Common myeloid progenitor, CD34-positive (primary cell): Measurements from ENCODE around the gene EHD4.

Experiments
- CTCF ChIA-PET: fragments of 350-600 bp; sonication (Branson Sonifier 250); formaldehyde crosslinking; loops from one replicate; lab custom pipeline; 2021; ENCODE audit warnings: antibody characterized with exemption; lab: Charles Lee
- POLR2A ChIA-PET: fragments of 350-600 bp; sonication (Branson Sonifier 250); formaldehyde crosslinking; loops from one replicate; lab custom pipeline; 2021; ENCODE audit warnings: antibody characterized with exemption; lab: Charles Lee
- DNase-seq, 3 donors: peaks; one replicate each; pipeline versions ENCODE4 v3.0.0 to v3.0.0-alpha.2; 2013
- H3K27ac ChIP-seq, 2 experiments: 1 replicate in 1 of 2; 2 replicates in 1 of 2; pipeline ENCODE4 v1.7.0; 2013; ENCODE audit warnings: inconsistent platforms in 2 of 2, low read length in 2 of 2, mild to moderate bottlenecking in 2 of 2, low read depth in 1 of 2, moderate library complexity in 1 of 2; ENCODE audit not compliant: severe bottlenecking in 2 of 2, insufficient read depth in 1 of 2, poor library complexity in 1 of 2
- H3K27me3 ChIP-seq, 5 experiments: replicated peaks in 2 of 5; 1 replicate in 3 of 5; 2 replicates in 2 of 5; pipeline versions ENCODE4 v1.6.1 to v1.7.0; 2013; ENCODE audit warnings: low read length in 4 of 5, mild to moderate bottlenecking in 2 of 5, moderate library complexity in 2 of 5, inconsistent platforms in 1 of 5; ENCODE audit not compliant: insufficient read depth in 5 of 5, control insufficient read depth in 4 of 5
- H3K36me3 ChIP-seq, 4 experiments: 1 replicate in 2 of 4; 2 replicates in 2 of 4; pipeline versions ENCODE4 v1.6.1 to v1.7.0; 2013; ENCODE audit warnings: low read length in 3 of 4, control low read depth in 1 of 4, mild to moderate bottlenecking in 1 of 4; ENCODE audit not compliant: control insufficient read depth in 4 of 4, insufficient read depth in 4 of 4
- H3K4me1 ChIP-seq, 4 experiments: 1 replicate in 3 of 4; 2 replicates in 1 of 4; pipeline versions ENCODE4 v1.6.1 to v1.7.1; 2013; ENCODE audit warnings: low read length in 3 of 4, mild to moderate bottlenecking in 3 of 4, control low read depth in 1 of 4, inconsistent platforms in 1 of 4, moderate library complexity in 1 of 4; ENCODE audit not compliant: control insufficient read depth in 4 of 4, insufficient read depth in 4 of 4; ENCODE audit errors: control extremely low read depth in 1 of 4
- H3K4me3 ChIP-seq, 7 experiments: 1 replicate in 4 of 7; 2 replicates in 3 of 7; pipeline versions ENCODE4 v1.5.1 to v1.7.0; 2013; ENCODE audit warnings: mild to moderate bottlenecking in 7 of 7, low read length in 6 of 7, moderate library complexity in 6 of 7, inconsistent platforms in 2 of 7, low read depth in 2 of 7, control low read depth in 1 of 7; ENCODE audit not compliant: insufficient read depth in 4 of 7, control insufficient read depth in 1 of 7; ENCODE audit errors: extremely low read depth in 1 of 7
- H3K9me3 ChIP-seq, 5 experiments: 1 replicate in 4 of 5; 2 replicates in 1 of 5; pipeline versions ENCODE4 v1.6.1 to v1.7.1; 2013; ENCODE audit warnings: low read length in 4 of 5, mild to moderate bottlenecking in 2 of 5, inconsistent platforms in 1 of 5, low read depth in 1 of 5, moderate library complexity in 1 of 5; ENCODE audit not compliant: control insufficient read depth in 4 of 5, insufficient read depth in 2 of 5; ENCODE audit errors: control extremely low read depth in 1 of 5
- WGBS: methylation state at CpG from one replicate; pipeline ENCODE4 v1.1.5; 2013; ENCODE audit not compliant: insufficient coverage; 5-methylcytosine and 5-hydroxymethylcytosine counted together

The EHD4 gene

GRCh38 chr15:41849861-41850260 lies 122.5 kb downstream of the EHD4 start:
- ChIA-PET POLR2A (no interaction called here), CTCF (interaction anchor here (1.3 to 2.7 kb wide), 2 partner anchors 11 to 55 kb away, joined by 3 to 11 read pairs; partner anchors contain the start of gene PLA2G4B)
- 80% methylated on average over 8 of the region's 8 CpGs for WGBS
- Histone ChIP-seq H3K4me3 (no peak overlapping the region), H3K27ac (no peak overlapping the region), H3K36me3 (peaks cover 0 to 31% (median 16%) of the 10 kb centered on the region in 4 experiments), H3K27me3 (peaks cover 0 to 9% (median 0%) of the 10 kb centered on the region in 5 experiments), H3K4me1 (no peaks in the 10 kb centered on the region), H3K9me3 (no peaks in the 10 kb centered on the region)
- no peak for DNase-seq

- no peak overlapping the region for H3K27ac ChIP-seq
- peaks cover 0 to 36% (median 16%) of the 10 kb centered on the region in 4 experiments for H3K36me3 ChIP-seq
- no peaks in the 10 kb centered on the region for H3K9me3 ChIP-seq
- H3K4me3 ChIP-seq, result no peak overlapping the region
- H3K27me3 ChIP-seq, result peaks cover 0 to 9% (median 0%) of the 10 kb centered on the region in 5 experiments
- 73% methylated on average over 3 of the region's 6 CpGs for WGBS
- DNase-seq, result no peak
- CTCF ChIA-PET, result interaction anchor here (2.7 kb wide), 1 partner anchor 11 kb away, joined by 11 read pairs; the partner anchor contains the start of gene PLA2G4B
- POLR2A ChIA-PET, result no interaction called here
- no peaks in the 10 kb centered on the region for H3K4me1 ChIP-seq
Measured at GRCh38 chr15:41849204-41849603, 123.2 kb downstream of the EHD4 start.

GRCh38 chr15:41848631-41849030 lies 123.7 kb downstream of the EHD4 start:
- H3K4me3 ChIP-seq, result no peak overlapping the region
- no peaks in the 10 kb centered on the region for H3K4me1 ChIP-seq
- no peaks in the 10 kb centered on the region for H3K9me3 ChIP-seq
- DNase-seq, result no peak
- H3K27ac ChIP-seq, result no peak overlapping the region
- WGBS, result 94% methylated on average over 9 of the region's 10 CpGs
- peaks cover 0 to 38% (median 17%) of the 10 kb centered on the region in 4 experiments for H3K36me3 ChIP-seq
- CTCF ChIA-PET, result interaction anchor here (1.3 to 2.4 kb wide), 2 partner anchors 9 to 10 kb away, joined by 3 to 8 read pairs; partner anchors contain the start of gene PLA2G4B
- peaks cover 0 to 9% (median 0%) of the 10 kb centered on the region in 5 experiments for H3K27me3 ChIP-seq
- POLR2A ChIA-PET, result interaction anchor here (0.6 kb wide), 1 partner anchor 1265 kb away, joined by 3 read pairs; no protein-coding TSS in a partner anchor

DNA sequence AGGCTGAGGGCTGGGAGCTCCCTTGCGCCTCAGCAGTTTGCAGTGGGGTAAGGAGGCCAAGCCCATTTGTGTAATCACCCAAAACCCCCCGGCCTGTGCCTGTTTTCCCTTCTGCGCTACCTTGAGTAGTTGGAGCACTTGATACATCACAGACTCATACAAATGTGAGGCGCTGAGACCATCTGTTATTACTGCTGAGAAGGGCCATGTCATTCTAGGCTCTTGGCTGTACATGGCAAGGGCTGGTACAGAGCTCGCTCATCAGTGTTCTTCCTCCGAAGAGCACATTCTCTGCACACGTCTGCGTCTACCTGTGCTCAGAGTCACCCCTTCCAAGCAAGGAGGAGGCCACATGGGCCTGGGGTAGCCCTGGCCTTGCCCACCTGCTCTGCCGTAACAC lies 124.4 kb downstream of the EHD4 start:
- no peak for DNase-seq
- H3K36me3 ChIP-seq, result peaks cover 0 to 40% (median 19%) of the 10 kb centered on the region in 4 experiments
- H3K4me3 ChIP-seq, result no peak overlapping the region
- ChIA-PET CTCF (interaction anchor here (1.3 to 2.4 kb wide), 2 partner anchors 9 to 10 kb away, joined by 3 to 8 read pairs; partner anchors contain the start of gene PLA2G4B), POLR2A (interaction anchor here (0.6 kb wide), 1 partner anchor 1266 kb away, joined by 3 read pairs; no protein-coding TSS in a partner anchor)
- no peaks in the 10 kb centered on the region for H3K4me1 ChIP-seq
- peaks cover 0 to 9% (median 0%) of the 10 kb centered on the region in 5 experiments for H3K27me3 ChIP-seq
- 97% methylated on average over 9 of the region's 9 CpGs for WGBS
- H3K27ac ChIP-seq, result no peak overlapping the region
- no peaks in the 10 kb centered on the region for H3K9me3 ChIP-seq

GRCh38 chr15:41847206-41847605 lies 125.2 kb downstream of the EHD4 start:
- H3K9me3 ChIP-seq, result no peaks in the 10 kb centered on the region

More at GRCh38 chr15:41847206-41847605, 125.2 kb downstream of the EHD4 start:
- ChIA-PET CTCF (interaction anchor here (1.0 to 2.4 kb wide), 2 partner anchors 8 to 17 kb away, joined by 3 to 8 read pairs; partner anchors contain the start of gene PLA2G4B), POLR2A (no interaction called here)
- DNase-seq, result no peak
- Histone ChIP-seq H3K27ac (no peak overlapping the region), H3K4me1 (no peaks in the 10 kb centered on the region), H3K36me3 (peaks cover 0 to 40% (median 19%) of the 10 kb centered on the region in 4 experiments), H3K4me3 (no peak overlapping the region), H3K27me3 (peaks cover 0 to 9% (median 0%) of the 10 kb centered on the region in 5 experiments)
- WGBS, result 98% methylated on average over 12 of the region's 14 CpGs
